Astrocyte of the hippocampus (primary cell): ENCODE data around the gene NBPF1.
"Not testable (repeated sequence)": the region's sequence is repeated elsewhere in the genome, so short reads cannot be mapped to it uniquely, and the experiment has no call there.

Experiments used
- DNase-seq: peaks from one replicate; pipeline ENCODE4 v3.0.0; 2011; ENCODE audit warnings: low read depth, low spot score

The NBPF1 gene

GRCh38 chr1:16545682-16546095, 67.7 kb downstream of the NBPF1 start:
- DNase-seq = peak; percentile 38

- not testable (repeated sequence) for DNase-seq
These were observed 72.9 kb downstream of the NBPF1 start for GRCh38 chr1:16540421-16540893.

GRCh38 chr1:16537528-16537927, 75.8 kb downstream of the NBPF1 start:
- DNase-seq = not testable (repeated sequence)

- not testable (repeated sequence) for DNase-seq
These were observed 76.6 kb downstream of the NBPF1 start for GRCh38 chr1:16536796-16537195.

- not testable (repeated sequence) for DNase-seq
These were observed 77.5 kb downstream of the NBPF1 start for GRCh38 chr1:16535898-16536297.

- peak; percentile 11 for DNase-seq
These were observed 77.9 kb downstream of the NBPF1 start for GRCh38 chr1:16535487-16535886.

GRCh38 chr1:16534829-16535456, 78.4 kb downstream of the NBPF1 start:
- peak; percentile 60 for DNase-seq

- DNase-seq = peak; percentile 7
These were observed 79.0 kb downstream of the NBPF1 start for GRCh38 chr1:16534239-16534828.

- not testable (repeated sequence) for DNase-seq
These were observed 81.0 kb downstream of the NBPF1 start for GRCh38 chr1:16532235-16532991.

GRCh38 chr1:16528338-16528737, 85.0 kb downstream of the NBPF1 start:
- DNase-seq = not testable (repeated sequence)

- not testable (repeated sequence) for DNase-seq
These were observed 87.6 kb downstream of the NBPF1 start for GRCh38 chr1:16525769-16526168.

GRCh38 chr1:16521679-16522078, 91.7 kb downstream of the NBPF1 start:
- not testable (repeated sequence) for DNase-seq

- no peak for DNase-seq
These were observed 92.1 kb downstream of the NBPF1 start for GRCh38 chr1:16521288-16521583.

- peak; percentile 27 for DNase-seq
These were observed 92.7 kb downstream of the NBPF1 start for GRCh38 chr1:16520435-16521287.

- not testable (repeated sequence) for DNase-seq
These were observed 94.0 kb downstream of the NBPF1 start for GRCh38 chr1:16519255-16519951.

- not testable (repeated sequence) for DNase-seq
These were observed 94.5 kb downstream of the NBPF1 start for GRCh38 chr1:16518913-16519254.

GRCh38 chr1:16516694-16517410, 96.5 kb downstream of the NBPF1 start:
- not testable (repeated sequence) for DNase-seq

GRCh38 chr1:16514107-16515055, 99.0 kb downstream of the NBPF1 start, which contains the start of gene RNU1-1:
TSS of gene RNU1-1 (minus strand) at chr1:16514285.
- DNase-seq = peak; percentile 89

GRCh38 chr1:16513412-16514106, 99.8 kb downstream of the NBPF1 start:
- peak; percentile 93 for DNase-seq
